ENCODE results near the gene TAF5L. TPM values are rescaled to one million over a fixed set of nuclear protein-coding genes. Genes with fewer than 3 reads are reported as not detected.

TAF5L gene
- total and polyA plus RNA-seq, 2 of the 8 experiments (the other 6 are each of a cell fraction or from before 2014, with no cell fraction given): 17.7 to 23.3 TPM

- no peak overlapping the region for H2BK12ac ChIP-seq (ENCODE audit: low read depth, low read length)
- no peaks in the 10 kb centered on the region for H3K79me2 ChIP-seq (ENCODE audit: control insufficient read depth in 1 of 2, insufficient read depth in 2 of 2, low read length in 2 of 2)
- no peak overlapping the region for H2AFZ ChIP-seq (ENCODE audit: low read length)
- DNase-seq (ENCODE audit: low read depth in 1 of 2, low spot score in 2 of 2) (no peak), FAIRE-seq (no peak)
- no peak overlapping the region for H2BK5ac ChIP-seq (ENCODE audit: low read depth, low read length)
- H3K27me3 ChIP-seq (replicated peaks in 1 of 4; ENCODE audit: control insufficient read depth in 3 of 4, extremely low read depth in 1 of 4, insufficient read depth in 3 of 4, low read length in 3 of 4): no peaks in the 10 kb centered on the region; a peak in 1 of 7 replicates
- H4K8ac ChIP-seq (ENCODE audit: extremely low read depth, insufficient read depth, low read length): no peak overlapping the region
- no peak for TF ChIP-seq TBP (IDR thresholded peaks at IDR 0.05; ENCODE audit: low read depth, low read length)
- no peak for TF ChIP-seq CREB1 (IDR thresholded peaks at IDR 0.05)
- TF ChIP-seq HDAC2 (IDR thresholded peaks at IDR 0.05; ENCODE audit: borderline replicate concordance in 1 of 2, low read depth in 2 of 2, low read length in 2 of 2): no peak
- no peak for TF ChIP-seq SIN3A (conservative IDR thresholded peaks at IDR 0.05 in 1 of 2, IDR thresholded peaks at IDR 0.05 in 1 of 2; ENCODE audit: low read depth in 1 of 2, low read length in 2 of 2)
- no peak for TF ChIP-seq SIX5 (IDR thresholded peaks at IDR 0.05; ENCODE audit: low read depth, low read length)
- no peak for TF ChIP-seq JUN (IDR thresholded peaks at IDR 0.05; ENCODE audit: low read depth, low read length)
- H3K56ac ChIP-seq (replicated peaks; ENCODE audit: insufficient read length, low read depth, low read length): no peak overlapping the region
- peaks cover 0 to 7% (median 0%) of the 10 kb centered on the region in 4 experiments; a peak in 2 of 7 replicates for H3K4me1 ChIP-seq (replicated peaks in 1 of 4; ENCODE audit: control insufficient read depth in 3 of 4, insufficient read depth in 4 of 4, low read length in 3 of 4)
- H3K36me3 ChIP-seq (ENCODE audit: control insufficient read depth in 2 of 4, insufficient read depth in 4 of 4, low read length in 3 of 4): no peaks in the 10 kb centered on the region
- H2BK15ac ChIP-seq (ENCODE audit: low read length): no peak overlapping the region
- no peak overlapping the region for H4K91ac ChIP-seq (replicated peaks; ENCODE audit: insufficient read length, low read length)
- H3K79me1 ChIP-seq (ENCODE audit: low read depth, low read length): no peaks in the 10 kb centered on the region
- H3K23ac ChIP-seq (ENCODE audit: insufficient read length): no peak overlapping the region
- no peak overlapping the region for H3K4ac ChIP-seq (replicated peaks; ENCODE audit: insufficient read length, low read depth, low read length)
- no peak overlapping the region for H2AK5ac ChIP-seq (ENCODE audit: low read depth, low read length)
- H3K27ac ChIP-seq (ENCODE audit: low read depth, low read length): no peak overlapping the region
- H4K5ac ChIP-seq (ENCODE audit: insufficient read length, low read depth, low read length): no peak overlapping the region
- ChIA-PET POLR2A (ENCODE audit: partially characterized antibody) (no interaction called here), CTCF (ENCODE audit: partially characterized antibody) (interaction anchor here (0.9 to 1.1 kb wide), 2 partner anchors 14 to 78 kb away, joined by 3 to 4 read pairs; no protein-coding TSS in a partner anchor)
- no peaks in the 10 kb centered on the region for H3K9me3 ChIP-seq (ENCODE audit: insufficient read depth in 2 of 2, low read depth in 1 of 2, low read length in 1 of 2)
- no peak overlapping the region for H3K14ac ChIP-seq (ENCODE audit: insufficient read length)
- no peak overlapping the region for H3K4me2 ChIP-seq (ENCODE audit: insufficient read depth in 1 of 2, low read depth in 2 of 2, low read length in 2 of 2)
- WGBS, 2 experiments (ENCODE audit: extremely low coverage in 1 of 2, insufficient coverage in 1 of 2, insufficient read length in 1 of 2, insufficient replicate concordance in 2 of 2, low coverage in 1 of 2, low lambda C conversion rate in 2 of 2, missing lambda C conversion rate in 1 of 2): 80% methylated on average over 4 of the region's 4 CpGs; no CpG with 5 or more reads in 1 of the 2 experiments
- no peak overlapping the region for H3K18ac ChIP-seq (ENCODE audit: extremely low read depth, low read length)
- H4K20me1 ChIP-seq (replicated peaks in 1 of 2; ENCODE audit: control insufficient read depth in 1 of 2, insufficient read depth in 2 of 2, low read length in 2 of 2): no peaks in the 10 kb centered on the region
- H2BK20ac ChIP-seq (ENCODE audit: low read length): no peak overlapping the region
- no peak overlapping the region for H3K9ac ChIP-seq (replicated peaks in 1 of 4; ENCODE audit: extremely low read depth in 1 of 4, low read depth in 3 of 4, low read length in 3 of 4)
- no peaks in the 10 kb centered on the region for H3K23me2 ChIP-seq (ENCODE audit: low read depth, low read length)
- H3K4me3 ChIP-seq (ENCODE audit: extremely low read depth in 1 of 4, insufficient read depth in 2 of 4, low read depth in 3 of 4, low read length in 4 of 4): no peak overlapping the region
- H2BK120ac ChIP-seq (replicated peaks; ENCODE audit: low read depth, low read length): no peak overlapping the region
Measured at GRCh38 chr1:229582715-229583114, 43.2 kb downstream of the TAF5L start.
